Mesenchymal stem cell (in vitro differentiated cells and primary cell): Measurements from ENCODE around the gene SCN4A.

Experiments
- DNase-seq: peaks from one replicate; pipeline ENCODE4 v3.0.0-alpha.2; 2013
- H2AFZ ChIP-seq: one replicate; pipeline ENCODE4 v1.6.1; 2013; ENCODE audit warnings: low read depth, mild to moderate bottlenecking, control low read depth, inconsistent platforms, low read length, moderate library complexity
- H2AK5ac ChIP-seq: 2 replicates; pipeline ENCODE4 v1.6.1; 2013; ENCODE audit warnings: low read length, moderate library complexity, mild to moderate bottlenecking, inconsistent platforms; ENCODE audit not compliant: severe bottlenecking
- H2BK120ac ChIP-seq: one replicate; pipeline ENCODE4 v1.6.1; 2013; ENCODE audit warnings: low read depth, mild to moderate bottlenecking, inconsistent platforms, low read length, moderate library complexity
- H2BK12ac ChIP-seq, 2 experiments: one replicate each; pipeline ENCODE4 v1.6.1; 2013; ENCODE audit warnings: inconsistent platforms in 2 of 2, low read length in 2 of 2, mild to moderate bottlenecking in 2 of 2, moderate library complexity in 2 of 2, control low read depth in 1 of 2
- H2BK15ac ChIP-seq: one replicate; pipeline ENCODE4 v1.6.1; 2013; ENCODE audit warnings: mild to moderate bottlenecking, low read depth, inconsistent platforms; ENCODE audit not compliant: poor library complexity, severe bottlenecking
- H2BK5ac ChIP-seq: 2 replicates; pipeline ENCODE4 v1.6.1; 2013; ENCODE audit warnings: low read depth, mild to moderate bottlenecking, low read length, control low read depth, inconsistent platforms; ENCODE audit not compliant: poor library complexity, severe bottlenecking
- H3K14ac ChIP-seq, 2 experiments: one replicate each; pipeline ENCODE4 v1.6.1; 2013; ENCODE audit warnings: inconsistent platforms in 2 of 2, low read length in 2 of 2, control low read depth in 1 of 2, mild to moderate bottlenecking in 1 of 2, moderate library complexity in 1 of 2
- H3K18ac ChIP-seq, 2 experiments: one replicate each; pipeline ENCODE4 v1.6.1; 2013; ENCODE audit warnings: inconsistent platforms in 2 of 2, low read length in 2 of 2, control low read depth in 1 of 2, low read depth in 1 of 2, mild to moderate bottlenecking in 1 of 2
- H3K23ac ChIP-seq, 2 experiments: one replicate each; pipeline ENCODE4 v1.6.1; 2013; ENCODE audit warnings: inconsistent platforms in 2 of 2, low read length in 2 of 2, mild to moderate bottlenecking in 2 of 2, moderate library complexity in 2 of 2, control low read depth in 1 of 2
- H3K27ac ChIP-seq: 2 replicates; pipeline ENCODE4 v1.5.1; 2013; ENCODE audit warnings: mild to moderate bottlenecking, moderate library complexity, low read length, control low read depth, inconsistent platforms; ENCODE audit not compliant: poor library complexity, severe bottlenecking
- H3K27me3 ChIP-seq, 2 experiments: 2 replicates each; pipeline versions ENCODE4 v1.6.1 to v1.7.0; 2013; ENCODE audit warnings: low read length in 2 of 2, mild to moderate bottlenecking in 2 of 2, moderate library complexity in 2 of 2, control low read depth in 1 of 2, inconsistent platforms in 1 of 2; ENCODE audit not compliant: control insufficient read depth in 1 of 2, insufficient read depth in 1 of 2
- H3K36me3 ChIP-seq, 2 experiments: 2 replicates each; pipeline versions ENCODE4 v1.6.1 to v1.7.0; 2013; ENCODE audit warnings: low read length in 2 of 2, control low read depth in 1 of 2, inconsistent platforms in 1 of 2, low read depth in 1 of 2, mild to moderate bottlenecking in 1 of 2; ENCODE audit not compliant: insufficient read depth in 2 of 2, control insufficient read depth in 1 of 2
- H3K4ac ChIP-seq, 2 experiments: one replicate each; pipeline ENCODE4 v1.6.1; 2013; ENCODE audit warnings: inconsistent platforms in 2 of 2, low read length in 2 of 2, mild to moderate bottlenecking in 2 of 2, moderate library complexity in 2 of 2, control low read depth in 1 of 2, low read depth in 1 of 2
- H3K4me1 ChIP-seq: 2 replicates; pipeline ENCODE4 v1.6.1; 2013; ENCODE audit warnings: low read depth, low read length, control low read depth; ENCODE audit not compliant: control insufficient read depth, insufficient read depth
- H3K4me2 ChIP-seq: 2 replicates; pipeline ENCODE4 v1.6.1; 2013; ENCODE audit warnings: low read length, mild to moderate bottlenecking, inconsistent platforms; ENCODE audit not compliant: poor library complexity, severe bottlenecking
- H3K4me3 ChIP-seq, 2 experiments: 2 replicates each; pipeline versions ENCODE4 v1.5.1 to v1.7.0; 2013; ENCODE audit warnings: low read length in 2 of 2, mild to moderate bottlenecking in 2 of 2, control low read depth in 1 of 2, low read depth in 1 of 2; ENCODE audit not compliant: insufficient read depth in 1 of 2
- H3K79me1 ChIP-seq: replicated peaks from 2 replicates; pipeline ENCODE4 v1.6.1; 2013; ENCODE audit warnings: mild to moderate bottlenecking, control low read depth, low read length, inconsistent platforms; ENCODE audit not compliant: poor library complexity, severe bottlenecking
- H3K9ac ChIP-seq: 2 replicates; pipeline ENCODE4 v1.7.0; 2013; ENCODE audit warnings: mild to moderate bottlenecking, low read length, moderate library complexity
- H3K9me3 ChIP-seq: 2 replicates; pipeline ENCODE4 v1.7.0; 2013; ENCODE audit warnings: mild to moderate bottlenecking, low read length; ENCODE audit not compliant: control insufficient read depth
- H4K8ac ChIP-seq: one replicate; pipeline ENCODE4 v1.6.1; 2013; ENCODE audit warnings: inconsistent platforms, mild to moderate bottlenecking, low read length, moderate library complexity
- H4K91ac ChIP-seq: one replicate; pipeline ENCODE4 v1.6.1; 2013; ENCODE audit warnings: mild to moderate bottlenecking, low read length, inconsistent platforms
- whole genome bisulfite sequencing: methylation state at CpG from one replicate; pipeline ENCODE4 v1.1.7; 2013; ENCODE audit warnings: mixed read lengths; 5-methylcytosine and 5-hydroxymethylcytosine counted together

Gene SCN4A

DNA sequence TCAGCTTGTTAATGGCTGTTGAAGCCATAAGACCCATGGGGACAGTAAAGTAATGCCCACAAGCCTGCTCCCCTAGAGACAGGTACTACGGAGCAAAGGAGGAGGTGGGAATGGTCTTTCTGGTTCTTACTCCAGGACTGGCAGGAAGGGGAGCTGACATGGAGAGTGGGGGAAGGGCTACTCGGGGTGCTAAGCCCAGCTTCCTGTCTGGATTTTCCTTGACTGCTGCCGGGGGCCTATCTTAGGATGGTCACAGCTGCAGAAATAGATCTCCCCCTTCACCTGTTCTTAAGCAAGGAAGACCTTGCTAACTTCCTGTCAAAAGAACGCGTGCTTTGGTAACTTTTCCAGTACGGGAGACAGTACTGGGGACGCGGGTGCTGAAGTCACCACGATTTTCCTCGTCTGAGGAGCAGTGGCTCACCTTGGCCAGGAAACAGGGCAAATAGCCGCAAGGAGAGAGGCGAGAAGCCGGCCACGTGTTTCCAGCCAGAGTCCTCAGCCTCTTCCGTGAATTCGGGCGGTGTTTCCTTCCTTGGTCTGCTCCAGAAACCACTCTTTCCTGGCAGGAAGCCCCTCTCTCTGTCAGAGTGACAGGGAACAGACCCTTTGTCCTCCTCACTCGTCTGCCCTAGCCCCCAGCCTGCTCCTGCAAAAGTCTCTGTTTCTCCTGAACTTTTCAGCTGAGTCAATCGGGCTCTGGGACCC is 24.8 kb upstream of the SCN4A start:
- Histone ChIP-seq H3K27me3 (peaks cover 47 to 56% of the 10 kb centered on the region in 2 experiments), H2BK120ac (no peak overlapping the region), H2AK5ac (no peak overlapping the region), H3K18ac (no peak overlapping the region), H3K9ac (peak overlapping the region; percentile 79), H2AFZ (no peak overlapping the region), H2BK5ac (no peak overlapping the region), H2BK12ac (no peak overlapping the region), H3K36me3 (no peaks in the 10 kb centered on the region), H3K27ac (no peak overlapping the region), H3K4me2 (peak overlapping the region; percentile 63), H4K91ac (no peak overlapping the region), H4K8ac (no peak overlapping the region), H3K4me3 (peak overlapping the region in 1 of 2 experiments; percentile 86), H3K4me1 (peaks cover 10% of the 10 kb centered on the region), H3K79me1 (no peaks in the 10 kb centered on the region), H3K23ac (no peak overlapping the region), H3K9me3 (no peaks in the 10 kb centered on the region), H3K14ac (no peak overlapping the region), H3K4ac (no peak overlapping the region), H2BK15ac (no peak overlapping the region)
- no peak for DNase-seq
- 7% methylated on average over 19 of the region's 19 CpGs for WGBS

DNA sequence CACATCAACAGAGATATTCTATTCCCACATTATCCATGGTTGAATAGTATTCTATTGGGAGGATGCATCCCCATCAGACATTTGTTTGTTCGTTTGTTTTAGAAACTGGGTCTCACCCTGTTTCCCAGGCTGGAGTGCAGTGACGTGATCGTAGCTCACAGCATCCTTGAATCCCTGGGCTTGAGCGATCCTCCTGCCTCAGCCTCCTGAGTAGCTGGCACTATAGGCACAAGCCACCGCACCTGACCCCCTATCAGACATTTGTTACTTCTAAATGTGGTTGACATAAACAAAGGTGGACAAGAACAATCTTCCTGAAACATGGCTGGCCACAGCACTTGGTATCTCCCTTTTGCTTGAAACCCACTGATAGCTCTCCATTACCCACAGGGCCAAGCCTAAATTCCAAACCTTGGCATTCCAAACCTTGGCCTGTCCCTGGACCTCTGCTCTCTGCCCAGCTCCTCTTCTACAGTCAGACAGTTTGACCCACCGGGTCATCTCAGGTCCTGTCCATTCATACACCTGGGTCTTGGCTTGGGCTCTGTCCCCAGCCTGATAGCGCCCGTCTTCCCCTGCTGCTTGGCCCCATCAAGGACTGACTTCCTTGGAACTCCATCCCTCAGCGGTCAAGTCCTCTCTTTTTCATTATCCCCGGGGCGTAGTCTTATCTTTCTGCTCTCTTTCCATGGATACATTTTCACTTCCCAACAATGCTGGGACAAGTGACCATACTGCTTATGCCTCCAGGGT is 23.9 kb upstream of the SCN4A start:
- no peak overlapping the region for H2BK5ac ChIP-seq
- no peak overlapping the region for H3K9ac ChIP-seq
- H3K23ac ChIP-seq, result no peak overlapping the region
- no peak overlapping the region for H3K4ac ChIP-seq
- H3K36me3 ChIP-seq, result no peaks in the 10 kb centered on the region
- no peak overlapping the region for H3K14ac ChIP-seq
- peaks cover 50 to 65% of the 10 kb centered on the region in 2 experiments for H3K27me3 ChIP-seq
- no peak overlapping the region for H3K4me2 ChIP-seq
- no peak overlapping the region for H2BK120ac ChIP-seq
- H3K79me1 ChIP-seq, result no peaks in the 10 kb centered on the region
- H3K18ac ChIP-seq, result no peak overlapping the region
- H3K9me3 ChIP-seq, result no peaks in the 10 kb centered on the region
- H2BK12ac ChIP-seq, result no peak overlapping the region
- H3K4me3 ChIP-seq, result no peak overlapping the region
- no peak overlapping the region for H2AFZ ChIP-seq
- DNase-seq, result no peak
- no peak overlapping the region for H4K91ac ChIP-seq
- H3K27ac ChIP-seq, result no peak overlapping the region
- WGBS, result 94% methylated on average over 11 of the region's 11 CpGs
- no peak overlapping the region for H2AK5ac ChIP-seq
- peaks cover 10% of the 10 kb centered on the region for H3K4me1 ChIP-seq
- H4K8ac ChIP-seq, result no peak overlapping the region
- no peak overlapping the region for H2BK15ac ChIP-seq

DNA sequence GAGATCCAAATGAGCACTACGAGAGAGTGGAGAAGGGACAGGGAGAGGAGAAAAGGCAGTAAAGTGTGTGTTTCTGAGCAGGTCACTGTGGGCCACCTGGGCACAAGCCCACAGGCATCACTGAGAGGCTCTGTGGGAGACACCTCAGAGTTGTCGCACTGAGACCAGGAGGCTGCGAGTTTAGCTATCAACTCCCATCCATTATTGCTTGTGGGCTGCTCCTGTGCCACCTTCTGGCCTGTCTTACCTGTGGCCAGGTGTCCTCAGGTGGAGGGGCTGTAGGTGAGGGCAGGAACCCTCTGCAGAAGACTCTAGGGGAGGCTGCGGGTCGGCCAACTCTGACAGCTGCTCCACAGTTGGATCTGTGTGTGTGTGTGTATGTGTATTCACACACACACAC is 22.9 kb upstream of the SCN4A start:
- 70% methylated on average over 3 of the region's 5 CpGs for WGBS
- Histone ChIP-seq H4K91ac (no peak overlapping the region), H2BK15ac (no peak overlapping the region), H2AK5ac (no peak overlapping the region), H3K4me3 (no peak overlapping the region), H3K4me1 (peaks cover 11% of the 10 kb centered on the region), H2BK12ac (no peak overlapping the region), H3K4me2 (no peak overlapping the region), H3K18ac (no peak overlapping the region), H4K8ac (no peak overlapping the region), H3K4ac (no peak overlapping the region), H3K14ac (no peak overlapping the region), H3K27me3 (peaks cover 56 to 71% of the 10 kb centered on the region in 2 experiments), H3K36me3 (no peaks in the 10 kb centered on the region), H3K23ac (no peak overlapping the region), H2AFZ (no peak overlapping the region), H3K79me1 (no peaks in the 10 kb centered on the region), H3K9me3 (no peaks in the 10 kb centered on the region), H2BK120ac (no peak overlapping the region), H2BK5ac (no peak overlapping the region), H3K27ac (no peak overlapping the region), H3K9ac (no peak overlapping the region)
- no peak for DNase-seq

DNA sequence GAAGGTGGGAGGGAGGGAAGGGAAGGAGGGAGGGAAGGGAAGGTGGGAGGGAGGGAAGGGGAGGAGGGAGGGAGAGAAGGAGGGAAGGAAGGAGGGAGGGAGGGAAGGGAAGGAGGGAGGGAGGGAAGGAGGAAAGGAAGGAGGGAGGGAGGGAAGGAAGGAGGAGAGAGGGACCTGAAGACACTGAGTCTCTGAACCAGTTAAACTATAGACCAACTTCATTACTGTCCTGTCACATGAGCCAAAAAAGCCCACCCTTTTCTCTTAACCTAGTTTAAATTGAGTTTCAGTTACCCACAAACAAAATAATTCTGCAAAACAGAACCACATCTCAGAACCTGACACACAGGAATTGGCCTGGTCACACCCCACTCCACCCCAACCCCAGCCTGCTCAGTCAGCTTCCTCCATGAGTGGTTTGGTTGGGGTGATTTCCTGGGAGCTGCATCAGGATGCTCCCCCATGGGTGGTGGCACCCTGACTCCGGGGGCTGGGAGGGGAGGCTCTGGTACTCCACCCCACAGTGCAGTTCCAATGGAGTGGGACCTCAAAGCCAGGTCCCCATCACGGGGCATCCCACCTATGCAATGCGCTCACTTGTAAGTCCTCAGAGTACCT is 20.8 kb upstream of the SCN4A start:
- no peak for DNase-seq
- H4K8ac ChIP-seq, result no peak overlapping the region
- H4K91ac ChIP-seq, result no peak overlapping the region
- no peak overlapping the region for H3K4me3 ChIP-seq
- no peak overlapping the region for H3K4ac ChIP-seq
- no peak overlapping the region for H2BK120ac ChIP-seq
- no peak overlapping the region for H2AFZ ChIP-seq
- no peaks in the 10 kb centered on the region for H3K79me1 ChIP-seq
- no peak overlapping the region for H2BK5ac ChIP-seq
- no peak overlapping the region for H2AK5ac ChIP-seq
- H3K9ac ChIP-seq, result no peak overlapping the region
- no peak overlapping the region for H2BK12ac ChIP-seq
- H2BK15ac ChIP-seq, result no peak overlapping the region
- H3K23ac ChIP-seq, result no peak overlapping the region
- H3K14ac ChIP-seq, result no peak overlapping the region
- H3K27me3 ChIP-seq, result peaks cover 61 to 78% of the 10 kb centered on the region in 2 experiments
- H3K4me1 ChIP-seq, result peaks cover 12% of the 10 kb centered on the region
- no peaks in the 10 kb centered on the region for H3K9me3 ChIP-seq
- H3K18ac ChIP-seq, result no peak overlapping the region
- 82% methylated on average over 3 of the region's 3 CpGs for WGBS
- no peaks in the 10 kb centered on the region for H3K36me3 ChIP-seq
- no peak overlapping the region for H3K4me2 ChIP-seq
- no peak overlapping the region for H3K27ac ChIP-seq
